KG1 (cell line): ENCODE measurements around the gene CIART.
"Not testable (repeated sequence)": the region's sequence is repeated elsewhere in the genome, so short reads cannot be mapped to it uniquely, and the experiment has no call there.

Experiments
- DNase-seq: peaks from one replicate; lab custom pipeline; 2025; lab: John Stamatoyannopoulos, UW

CIART gene

GRCh38 chr1:150309758-150310508 lies 27.6 kb downstream of the CIART start:
- no peak for DNase-seq

DNA sequence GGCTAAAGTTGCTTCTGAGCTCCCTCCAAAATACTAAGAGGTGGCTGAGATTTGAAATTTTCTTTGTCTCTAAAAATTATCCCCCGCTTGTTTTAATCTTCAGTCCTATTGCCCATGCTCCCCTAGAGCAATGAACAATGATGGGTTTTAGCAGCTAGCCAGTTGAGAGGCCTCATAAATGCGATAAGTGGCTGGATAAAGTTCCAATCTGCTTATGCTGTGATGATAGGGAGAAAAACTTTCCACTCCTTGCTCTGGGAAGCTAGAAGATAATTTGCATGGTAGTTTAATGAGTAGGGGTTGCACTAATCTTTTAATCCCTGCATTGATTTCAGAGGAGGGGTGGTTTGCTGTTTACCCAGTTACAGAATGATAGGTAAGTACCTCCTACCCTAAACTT lies 29.4 kb downstream of the CIART start:
- no peak for DNase-seq

DNA sequence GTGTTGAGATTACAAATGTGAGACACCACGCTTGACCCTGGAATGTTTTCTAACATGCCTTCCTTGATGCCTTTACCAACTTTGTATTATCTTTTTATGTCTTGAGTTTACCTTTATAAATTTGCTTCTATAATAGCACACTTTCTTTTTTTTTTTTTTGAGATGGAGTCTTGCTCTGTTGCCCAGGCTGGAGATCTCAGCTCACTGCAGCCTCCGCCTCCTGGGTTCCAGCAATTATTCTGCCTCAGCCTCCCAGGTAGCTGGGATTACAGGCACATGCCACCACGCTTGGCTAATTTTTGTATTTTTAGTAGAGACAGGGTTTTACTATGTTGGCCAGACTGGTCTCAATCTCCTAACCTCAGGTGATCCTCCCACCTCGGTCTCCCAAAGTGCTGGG lies 32.3 kb downstream of the CIART start:
- DNase-seq: not testable (repeated sequence)

- DNase-seq: no peak
Observed at GRCh38 chr1:150320667-150320978, 38.3 kb downstream of the CIART start.

GRCh38 chr1:150321826-150322166 lies 39.4 kb downstream of the CIART start:
- DNase-seq: no peak

- DNase-seq: no peak
Observed at GRCh38 chr1:150322310-150322709, 40.0 kb downstream of the CIART start.

DNA sequence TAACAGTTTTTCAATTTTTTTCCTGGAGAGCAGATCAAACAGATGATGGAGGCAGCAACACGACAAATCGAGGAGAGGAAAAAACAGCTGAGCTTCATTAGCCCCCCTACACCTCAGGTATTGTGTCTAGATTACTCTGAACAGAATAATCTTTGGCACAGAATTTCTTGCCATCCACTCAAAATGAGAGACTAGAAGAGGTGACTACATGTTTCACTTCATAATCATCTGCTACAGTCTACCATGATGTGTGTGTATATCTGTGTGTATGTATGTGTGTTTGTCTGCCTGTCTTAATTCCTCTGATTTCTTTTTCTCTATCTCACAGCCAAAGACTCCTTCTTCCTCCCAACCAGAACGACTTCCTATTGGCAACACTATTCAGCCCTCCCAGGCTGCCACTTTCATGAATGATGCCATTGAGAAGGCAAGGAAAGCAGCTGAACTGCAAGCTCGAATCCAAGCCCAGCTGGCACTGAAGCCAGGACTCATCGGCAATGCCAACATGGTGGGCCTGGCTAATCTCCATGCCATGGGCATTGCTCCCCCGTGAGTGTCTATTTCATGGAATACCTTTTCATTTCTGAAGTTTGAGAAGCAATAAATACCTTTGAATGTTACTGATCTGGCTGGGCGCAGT lies 50.4 kb downstream of the CIART start:
- DNase-seq: no peak
